Hepatocyte (in vitro differentiated cells): ENCODE results near the gene OR6C75. TPM values are rescaled to one million over a fixed set of nuclear protein-coding genes. Genes with fewer than 3 reads are reported as not detected.
A peak's percentile ranks its signal among the peaks of the same experiment; 100 is the strongest.
"Not testable (repeated sequence)": the region's sequence is repeated elsewhere in the genome, so short reads cannot be mapped to it uniquely, and the experiment has no call there.

Experiments used
- DNase-seq: peaks from one replicate; pipeline ENCODE4 v3.0.0-alpha.2; 2016; ENCODE audit warnings: low spot score
- H2AFZ ChIP-seq: fragments of 200-600 bp; sonication (generic); 2 replicates; pipeline ENCODE4 v1.6.0; 2016; ENCODE audit warnings: antibody characterized with exemption, mild to moderate bottlenecking
- H3K27ac ChIP-seq: fragments of 200-600 bp; sonication (generic); 2 replicates; pipeline ENCODE4 v1.5.1; 2016; ENCODE audit warnings: mild to moderate bottlenecking
- H3K27me3 ChIP-seq: fragments of 200-600 bp; sonication (generic); 2 replicates; pipeline ENCODE4 v1.6.1; 2016
- H3K36me3 ChIP-seq: fragments of 200-600 bp; sonication (generic); replicated peaks from 2 replicates; pipeline ENCODE4 v1.5.1; 2016; ENCODE audit warnings: low read depth; ENCODE audit not compliant: insufficient read depth
- H3K4me1 ChIP-seq: fragments of 200-600 bp; sonication (generic); 2 replicates; pipeline ENCODE4 v1.5.1; 2016; ENCODE audit warnings: mild to moderate bottlenecking, moderate library complexity; ENCODE audit not compliant: insufficient read depth
- H3K4me2 ChIP-seq: fragments of 200-600 bp; sonication (generic); 2 replicates; pipeline ENCODE4 v1.6.0; 2016
- H3K4me3 ChIP-seq: fragments of 200-600 bp; sonication (generic); 2 replicates; pipeline ENCODE4 v1.5.1; 2016; ENCODE audit warnings: mild to moderate bottlenecking
- H3K79me2 ChIP-seq: fragments of 200-600 bp; sonication (generic); 2 replicates; pipeline ENCODE4 v1.6.0; 2017; ENCODE audit warnings: mild to moderate bottlenecking
- H3K9me2 ChIP-seq: fragments of 200-600 bp; sonication (generic); replicated peaks from 2 replicates; pipeline ENCODE4 v1.6.0; 2017; ENCODE audit warnings: mild to moderate bottlenecking; ENCODE audit not compliant: insufficient read depth
- H3K9me3 ChIP-seq: fragments of 200-600 bp; sonication (generic); 2 replicates; pipeline ENCODE4 v1.5.1; 2016; ENCODE audit warnings: low read depth, mild to moderate bottlenecking
- H4K20me1 ChIP-seq: fragments of 200-600 bp; sonication (generic); 2 replicates; pipeline ENCODE4 v1.6.0; 2016; ENCODE audit warnings: mild to moderate bottlenecking; ENCODE audit not compliant: insufficient read depth, poor library complexity, severe bottlenecking
- EZH2 ChIP-seq: fragments of 200-600 bp; sonication (generic); IDR thresholded peaks from 2 replicates; pipeline ENCODE4 v1.6.1; 2016; ENCODE audit warnings: antibody characterized with exemption, mild to moderate bottlenecking, borderline replicate concordance
- EZH2phosphoT487 ChIP-seq: fragments of 200-600 bp; sonication (generic); IDR thresholded peaks from one replicate; pipeline ENCODE4 v1.6.1; 2018; ENCODE audit warnings: antibody characterized with exemption, mild to moderate bottlenecking, low read depth, moderate library complexity; ENCODE audit not compliant: unreplicated experiment, severe bottlenecking
- WGBS: methylation state at CpG from one replicate; pipeline ENCODE4 v1.1.6; 2016; ENCODE audit warnings: low lambda C conversion rate; ENCODE audit errors: missing lambda C conversion rate; 5-methylcytosine and 5-hydroxymethylcytosine counted together
- polyA plus RNA-seq: library from polyadenylated mRNA; unstranded; fragments of >200 nt; fragmentation: Nextera tagmentation; extraction: Ambion mirVana; gene quantifications from 2 replicates; pipeline ENCODE4 v1.2.1, GENCODE V29; 2016
- total RNA-seq: library from RNA; depleted of rRNA; stranded (reverse); fragments of >200 nt; gene quantifications from 2 replicates; pipeline ENCODE4 v1.2.3, GENCODE V29; 2014
- TF ChIP-seq, protein P1 (sequence below): fragments of 200-600 bp; sonication (generic); IDR thresholded peaks from 2 replicates; pipeline ENCODE4 v1.5.1; 2016; ENCODE audit warnings: antibody characterized with exemption, mild to moderate bottlenecking; ENCODE audit not compliant: poor library complexity

The OR6C75 gene
- total and polyA plus RNA-seq, 2 experiments from 2014 or later, result not detected

DNA sequence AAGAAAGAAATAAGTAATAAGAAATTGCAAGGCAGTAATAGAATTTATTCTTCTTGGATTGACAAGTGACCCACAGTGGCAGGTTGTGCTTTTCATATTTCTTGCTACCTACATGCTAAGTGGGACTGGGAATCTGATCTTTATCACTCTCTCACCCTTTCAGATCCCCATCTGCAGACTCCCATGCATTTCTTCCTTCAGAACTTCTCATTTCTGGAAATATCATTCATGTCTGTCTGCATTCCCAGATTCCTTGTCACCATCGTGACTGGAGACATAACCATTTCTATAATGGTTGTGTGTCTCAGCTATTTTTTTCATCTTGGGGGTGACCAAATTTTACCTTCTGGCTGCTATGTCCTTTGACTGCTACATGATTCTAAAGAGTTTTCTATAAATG is 33.6 kb downstream of the OR6C75 start:
- WGBS, result 91% methylated on average over 1 of the region's 1 CpG
- TF ChIP-seq, protein P1, sequence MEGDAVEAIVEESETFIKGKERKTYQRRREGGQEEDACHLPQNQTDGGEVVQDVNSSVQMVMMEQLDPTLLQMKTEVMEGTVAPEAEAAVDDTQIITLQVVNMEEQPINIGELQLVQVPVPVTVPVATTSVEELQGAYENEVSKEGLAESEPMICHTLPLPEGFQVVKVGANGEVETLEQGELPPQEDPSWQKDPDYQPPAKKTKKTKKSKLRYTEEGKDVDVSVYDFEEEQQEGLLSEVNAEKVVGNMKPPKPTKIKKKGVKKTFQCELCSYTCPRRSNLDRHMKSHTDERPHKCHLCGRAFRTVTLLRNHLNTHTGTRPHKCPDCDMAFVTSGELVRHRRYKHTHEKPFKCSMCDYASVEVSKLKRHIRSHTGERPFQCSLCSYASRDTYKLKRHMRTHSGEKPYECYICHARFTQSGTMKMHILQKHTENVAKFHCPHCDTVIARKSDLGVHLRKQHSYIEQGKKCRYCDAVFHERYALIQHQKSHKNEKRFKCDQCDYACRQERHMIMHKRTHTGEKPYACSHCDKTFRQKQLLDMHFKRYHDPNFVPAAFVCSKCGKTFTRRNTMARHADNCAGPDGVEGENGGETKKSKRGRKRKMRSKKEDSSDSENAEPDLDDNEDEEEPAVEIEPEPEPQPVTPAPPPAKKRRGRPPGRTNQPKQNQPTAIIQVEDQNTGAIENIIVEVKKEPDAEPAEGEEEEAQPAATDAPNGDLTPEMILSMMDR, result no peak
- no peak for TF ChIP-seq EZH2phosphoT487
- TF ChIP-seq EZH2, result no peak
- Histone ChIP-seq H3K4me2 (no peak overlapping the region), H3K9me3 (no peaks in the 10 kb centered on the region), H3K36me3 (no peaks in the 10 kb centered on the region), H3K4me3 (no peak overlapping the region), H3K27ac (no peak overlapping the region), H3K9me2 (no peaks in the 10 kb centered on the region), H3K27me3 (no peaks in the 10 kb centered on the region), H3K79me2 (no peaks in the 10 kb centered on the region), H2AFZ (no peak overlapping the region), H4K20me1 (no peaks in the 10 kb centered on the region), H3K4me1 (no peaks in the 10 kb centered on the region)
- no peak for DNase-seq

DNA sequence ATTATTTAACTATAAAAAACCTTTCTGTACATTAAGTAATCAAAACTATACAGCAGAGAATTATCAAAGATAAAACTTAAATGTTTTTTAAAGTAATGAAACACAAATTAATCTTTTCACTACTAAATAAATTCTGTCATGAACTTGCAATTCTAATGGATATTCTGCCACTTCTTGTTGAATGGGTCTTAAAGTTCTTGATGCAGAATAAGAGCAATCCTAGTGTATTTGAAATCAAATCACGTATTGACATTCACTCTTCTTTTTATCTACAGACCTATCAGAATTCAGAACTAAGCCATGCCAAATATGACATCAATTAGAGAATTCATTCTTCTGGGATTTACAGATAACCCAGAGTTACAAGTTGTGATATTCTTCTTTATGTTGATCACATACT is 37.5 kb downstream of the OR6C75 start, which contains the start of gene OR6C65:
Gene OR6C65 (plus strand): TSS at position 301 of the 400 bp plus-strand sequence. CDS start 0 bp downstream, at position 301.
- Histone ChIP-seq H3K4me2 (no peak within 1 kb of the TSS), H3K27ac (no peak within 1 kb of the TSS), H3K36me3 (no peaks in the 10 kb centered on the region), H3K9me3 (no peaks in the 10 kb centered on the region), H3K4me1 (no peaks in the 10 kb centered on the region), H3K9me2 (no peaks in the 10 kb centered on the region), H4K20me1 (no peaks in the 10 kb centered on the region), H3K79me2 (no peaks in the 10 kb centered on the region), H3K27me3 (no peaks in the 10 kb centered on the region), H3K4me3 (no peak within 1 kb of the TSS), H2AFZ (no peak within 1 kb of the TSS)
- TF ChIP-seq EZH2phosphoT487, result no peak
- no peak for DNase-seq
- WGBS, result 100% methylated on average over 1 of the region's 1 CpG

DNA sequence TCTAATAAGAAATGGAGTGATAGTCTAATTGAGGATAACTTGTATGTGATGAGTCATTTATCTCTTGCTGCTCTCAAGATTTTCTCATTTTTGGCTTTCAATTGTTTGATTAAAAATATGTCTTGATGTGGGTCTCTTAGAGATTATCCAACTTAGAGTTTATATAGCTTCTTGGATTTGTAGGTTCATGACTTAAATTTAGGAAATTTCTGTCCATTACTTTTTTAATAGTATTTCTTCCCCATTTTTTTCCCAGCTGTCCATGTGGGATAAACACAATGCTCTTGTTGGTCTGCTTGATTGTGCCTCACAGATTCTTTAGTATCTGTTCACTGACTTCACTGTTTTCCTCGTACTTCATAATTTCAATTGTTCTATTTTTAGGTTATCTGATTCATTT is 45.1 kb downstream of the OR6C75 start:
- Histone ChIP-seq H3K4me2 (no peak overlapping the region), H2AFZ (no peak overlapping the region), H3K27ac (no peak overlapping the region), H4K20me1 (no peaks in the 10 kb centered on the region), H3K9me3 (no peaks in the 10 kb centered on the region), H3K27me3 (no peaks in the 10 kb centered on the region), H3K79me2 (no peaks in the 10 kb centered on the region), H3K9me2 (no peaks in the 10 kb centered on the region), H3K4me1 (no peaks in the 10 kb centered on the region), H3K4me3 (no peak overlapping the region), H3K36me3 (no peaks in the 10 kb centered on the region)
- DNase-seq, result no peak
- 86% methylated on average over 1 of the region's 1 CpG for WGBS
- TF ChIP-seq, protein P1, result no peak

DNA sequence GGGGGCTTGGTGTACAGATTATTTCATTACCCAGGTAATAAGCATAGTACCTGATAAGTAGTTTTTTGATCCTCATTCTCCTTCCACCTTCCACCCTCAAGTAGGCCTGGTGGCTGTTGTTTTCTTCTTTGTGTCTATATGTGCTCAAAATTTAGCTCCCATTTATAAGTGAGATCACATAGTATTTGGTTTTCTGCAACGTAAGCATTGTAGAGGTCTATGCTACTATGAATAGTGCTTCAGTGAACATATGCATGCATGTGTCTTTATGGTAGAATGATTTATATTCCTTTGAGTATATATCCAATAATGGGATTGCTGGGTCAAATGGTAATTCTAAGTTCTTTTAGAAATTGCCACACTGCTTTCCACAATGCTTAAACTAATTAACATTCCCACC is 46.4 kb downstream of the OR6C75 start:
- not testable (repeated sequence) for H3K27ac ChIP-seq, H3K4me2 ChIP-seq, H3K9me3 ChIP-seq, H3K4me1 ChIP-seq, H3K9me2 ChIP-seq, H3K4me3 ChIP-seq, H3K79me2 ChIP-seq, H4K20me1 ChIP-seq, H2AFZ ChIP-seq, H3K27me3 ChIP-seq, DNase-seq, H3K36me3 ChIP-seq
- WGBS, result 91% methylated on average over 1 of the region's 1 CpG

DNA sequence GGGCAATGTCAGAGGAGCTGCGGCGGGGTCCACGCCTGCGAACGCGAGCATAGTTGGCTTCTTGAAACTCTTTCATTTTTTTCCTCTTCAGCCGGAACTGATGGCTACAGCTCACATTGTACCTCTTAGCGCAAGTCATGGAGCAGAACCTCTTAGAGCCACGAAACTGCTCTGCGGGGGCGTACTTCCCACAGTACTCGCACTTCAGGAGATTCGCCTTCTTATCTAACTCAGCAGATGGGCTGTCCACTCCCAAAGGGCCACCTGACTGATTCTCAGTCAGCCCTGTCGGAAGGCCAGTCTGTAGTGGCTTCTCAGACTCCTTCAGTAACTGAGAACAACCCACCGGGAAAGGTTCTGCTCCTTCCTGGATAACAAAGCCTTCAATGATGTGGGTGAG is 49.4 kb downstream of the OR6C75 start:
- not testable (repeated sequence) for H3K9me3 ChIP-seq, H3K9me2 ChIP-seq, H3K4me3 ChIP-seq, H2AFZ ChIP-seq, DNase-seq, H3K27ac ChIP-seq, H3K36me3 ChIP-seq, H3K4me1 ChIP-seq, H3K27me3 ChIP-seq, H3K79me2 ChIP-seq, H4K20me1 ChIP-seq, H3K4me2 ChIP-seq
- WGBS, result 96% methylated on average over 15 of the region's 15 CpGs

DNA sequence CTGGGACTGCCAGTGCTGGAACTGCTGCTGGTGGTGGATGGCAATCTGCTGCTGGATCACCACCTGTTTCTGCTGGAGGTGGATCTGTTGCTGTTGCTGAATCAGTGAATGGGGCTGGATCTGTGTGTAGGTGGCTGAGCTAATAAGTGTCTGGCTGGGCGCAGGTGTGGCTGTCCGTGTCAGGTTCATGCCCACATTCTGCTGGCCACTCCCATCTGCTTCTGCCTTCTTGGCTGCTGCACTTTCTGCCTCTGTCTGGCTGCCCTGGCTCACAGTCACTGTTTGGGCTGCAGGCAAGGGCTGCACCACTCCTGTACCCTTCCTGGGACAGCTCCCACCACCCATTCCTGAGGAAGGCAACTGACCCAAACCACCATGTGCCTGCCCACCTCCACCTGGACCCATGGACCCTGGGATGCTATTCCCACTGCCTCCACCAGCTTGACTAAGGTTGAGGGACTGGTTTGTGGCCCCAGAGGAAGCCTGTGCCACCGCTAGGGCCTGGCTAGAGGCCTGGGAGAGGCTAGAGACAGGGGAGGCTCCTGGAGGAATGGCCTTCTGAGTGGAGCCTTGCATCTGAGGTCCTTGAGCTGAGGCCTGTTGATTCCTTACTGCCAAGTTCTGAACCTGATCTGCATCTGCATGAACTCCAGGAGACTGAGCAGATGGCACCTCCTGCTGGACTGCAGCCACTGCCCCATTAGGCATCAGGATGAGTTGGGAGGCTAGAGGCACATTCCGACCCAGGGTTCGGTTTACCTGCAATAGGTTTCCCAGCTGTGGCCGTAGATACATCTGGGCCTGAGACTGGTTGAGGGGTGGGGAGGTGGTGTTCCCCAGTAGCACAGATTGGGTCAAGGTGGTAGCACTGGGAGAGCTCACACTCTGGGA is 51.0 kb downstream of the OR6C75 start:
- not testable (repeated sequence) for H3K27me3 ChIP-seq, H3K36me3 ChIP-seq, H3K4me1 ChIP-seq, H3K9me3 ChIP-seq, H2AFZ ChIP-seq, H3K4me3 ChIP-seq, H3K4me2 ChIP-seq, H3K9me2 ChIP-seq, DNase-seq, H3K79me2 ChIP-seq, H4K20me1 ChIP-seq, H3K27ac ChIP-seq
- WGBS, result 95% methylated on average over 5 of the region's 6 CpGs

DNA sequence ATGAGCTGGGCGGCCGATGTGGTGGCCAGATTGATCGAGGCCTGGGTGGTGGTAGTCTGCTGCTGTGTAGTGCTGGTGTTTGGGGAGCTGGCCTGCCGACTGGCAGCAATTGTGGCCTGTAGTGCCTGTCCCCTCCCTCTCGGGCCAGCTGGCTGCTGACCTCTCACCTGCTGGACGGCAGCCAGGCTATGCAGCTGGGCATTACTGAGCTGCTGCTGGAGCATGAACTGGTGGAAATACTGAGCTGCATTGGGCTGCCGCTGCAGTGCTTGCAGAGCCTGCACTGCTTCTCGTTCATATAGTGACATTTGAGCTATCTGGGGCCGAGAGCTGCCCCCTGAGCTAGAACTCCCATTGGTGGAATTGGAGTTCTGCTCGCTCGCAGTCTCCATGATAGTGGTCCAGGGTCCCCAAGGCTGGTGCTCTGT is 51.6 kb downstream of the OR6C75 start:
- not testable (repeated sequence) for H3K9me3 ChIP-seq, H3K4me1 ChIP-seq, H4K20me1 ChIP-seq, H3K9me2 ChIP-seq, H3K36me3 ChIP-seq, H3K79me2 ChIP-seq, H3K27ac ChIP-seq, H3K4me3 ChIP-seq, DNase-seq, H3K27me3 ChIP-seq
- peak overlapping the region; percentile 45 for H2AFZ ChIP-seq
- 48% methylated on average over 11 of the region's 11 CpGs for WGBS
- H3K4me2 ChIP-seq, result peak overlapping the region; percentile 71
